Sigmoid colon (tissue), 7 donors: ENCODE measurements around the gene NUTM2B. TPM values are rescaled to one million over a fixed set of nuclear protein-coding genes. Genes with fewer than 3 reads are reported as not detected.

ENCODE experiments used
- polyA plus RNA-seq, 3 donors: library from polyadenylated mRNA; stranded (reverse); fragments of 200-250 nt; gene quantifications; one replicate each; pipeline ENCODE4 v1.2.3, GENCODE V29; 2013
- total RNA-seq, 4 donors: library from RNA; depleted of rRNA; stranded (reverse); fragments of >200 nt; gene quantifications; one replicate each; pipeline ENCODE4 v1.1.0, GENCODE V29; 2016
- donor health status: healthy with polysubstance abuse.
- donor health status: Bipolar disorder and iron deficiency.
- donor health status: healthy.

Gene NUTM2B
- total and polyA plus RNA-seq, 7 donors = 0.26 to 6.9 (median 0.64) TPM; not detected in 1

Other genes with a start within 250 kb of the NUTM2B start
- gene EIF5AL1, start 190.7 kb upstream of the NUTM2B start, total RNA-seq = under 1 TPM; under 0.01 to 0.55 (median 0.15) TPM
- gene EIF5AL1, start 190.7 kb upstream of the NUTM2B start, polyA plus RNA-seq = under 1 TPM; under 0.01 to 0.63 (median 0.46) TPM
- not detected for gene SFTPA2, start 142.8 kb upstream of the NUTM2B start, total RNA-seq
- gene SFTPA2, start 142.8 kb upstream of the NUTM2B start, polyA plus RNA-seq = 1 to 10 TPM; 1.4 to 6.0 (median 5.3) TPM
- not detected for gene SFTPA1, start 92.3 kb upstream of the NUTM2B start, total RNA-seq
- gene SFTPA1, start 92.3 kb upstream of the NUTM2B start, polyA plus RNA-seq = 1 to 10 TPM in 1 of 3 donors, under 1 TPM in 1, not detected in 1; 0.39 to 2.4 TPM
- gene NUTM2E, start 123.5 kb downstream of the NUTM2B start, total RNA-seq = not detected
- gene NUTM2E, start 123.5 kb downstream of the NUTM2B start, polyA plus RNA-seq = 1 to 10 TPM in 1 of 3 donors, not detected in 2; 1.2 TPM
- gene SFTPD, start 245.9 kb downstream of the NUTM2B start, total RNA-seq = 1 to 10 TPM in 2 of 4 donors, not detected in 2; 1.1 to 3.4 TPM
- under 1 TPM in 1 of 3 donors, not detected in 2; 0.28 TPM for gene SFTPD, start 245.9 kb downstream of the NUTM2B start, polyA plus RNA-seq